GM20000 (cell line): ENCODE results near the gene QPCT.

ENCODE experiments used
- DNase-seq: peaks from one replicate; pipeline ENCODE4 v3.0.0; 2012; ENCODE audit warnings: low spot score
- TF ChIP-seq, protein P1 (sequence below): IDR thresholded peaks from 2 replicates; pipeline ENCODE4 v1.5.1; 2012; ENCODE audit warnings: mild to moderate bottlenecking, control low read depth; ENCODE audit errors: extremely low read depth, missing control alignments

QPCT gene

DNA sequence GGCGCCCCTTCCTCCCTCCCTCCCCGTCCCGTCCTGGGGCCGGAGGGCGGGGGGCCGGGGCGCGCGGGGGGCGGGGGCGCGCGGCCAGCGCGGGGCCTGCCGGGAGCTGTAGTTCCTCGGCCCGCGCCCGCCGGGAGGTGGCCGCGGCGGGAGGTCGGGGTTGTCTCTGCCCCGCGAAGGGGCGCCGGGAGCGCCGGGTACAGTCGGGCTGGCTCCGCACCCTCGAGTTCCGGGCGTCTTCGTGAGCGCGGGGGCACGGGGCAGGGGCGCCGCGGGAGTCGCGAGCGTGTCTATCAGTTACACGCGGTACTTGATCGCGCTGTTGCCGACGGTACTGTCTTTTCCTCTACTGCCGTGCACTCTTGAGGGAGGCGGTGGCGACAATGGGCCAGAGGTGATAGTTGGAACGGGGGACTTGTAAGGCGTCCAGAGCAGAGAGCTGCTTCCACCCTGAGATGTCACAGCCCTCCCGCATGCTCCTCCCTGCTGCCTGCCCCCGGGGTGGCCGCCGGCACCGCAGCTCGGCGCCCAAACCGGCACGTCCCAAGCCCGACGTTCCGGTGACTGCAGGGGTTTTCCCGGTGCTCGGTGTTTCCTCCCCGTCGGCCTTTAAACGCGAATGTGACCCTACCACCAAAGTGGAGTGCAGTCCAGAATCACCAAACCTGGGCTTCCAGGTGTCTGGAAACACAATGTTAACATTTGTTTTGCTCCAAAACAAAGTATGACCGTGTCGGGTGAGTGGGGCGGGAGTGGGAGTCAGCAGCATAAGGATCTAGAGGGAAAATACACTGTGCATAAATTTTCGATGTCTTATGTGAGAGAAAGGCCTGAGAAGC lies 19.4 kb upstream of the QPCT start, which contains the start of gene PRKD3:
TSS of gene PRKD3 (minus strand) at position 48 of the 839 bp plus-strand sequence. CDS start 8,309 bp downstream, outside the sequence.
- TF ChIP-seq, protein P1, sequence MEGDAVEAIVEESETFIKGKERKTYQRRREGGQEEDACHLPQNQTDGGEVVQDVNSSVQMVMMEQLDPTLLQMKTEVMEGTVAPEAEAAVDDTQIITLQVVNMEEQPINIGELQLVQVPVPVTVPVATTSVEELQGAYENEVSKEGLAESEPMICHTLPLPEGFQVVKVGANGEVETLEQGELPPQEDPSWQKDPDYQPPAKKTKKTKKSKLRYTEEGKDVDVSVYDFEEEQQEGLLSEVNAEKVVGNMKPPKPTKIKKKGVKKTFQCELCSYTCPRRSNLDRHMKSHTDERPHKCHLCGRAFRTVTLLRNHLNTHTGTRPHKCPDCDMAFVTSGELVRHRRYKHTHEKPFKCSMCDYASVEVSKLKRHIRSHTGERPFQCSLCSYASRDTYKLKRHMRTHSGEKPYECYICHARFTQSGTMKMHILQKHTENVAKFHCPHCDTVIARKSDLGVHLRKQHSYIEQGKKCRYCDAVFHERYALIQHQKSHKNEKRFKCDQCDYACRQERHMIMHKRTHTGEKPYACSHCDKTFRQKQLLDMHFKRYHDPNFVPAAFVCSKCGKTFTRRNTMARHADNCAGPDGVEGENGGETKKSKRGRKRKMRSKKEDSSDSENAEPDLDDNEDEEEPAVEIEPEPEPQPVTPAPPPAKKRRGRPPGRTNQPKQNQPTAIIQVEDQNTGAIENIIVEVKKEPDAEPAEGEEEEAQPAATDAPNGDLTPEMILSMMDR, result no peak
- peak; percentile 94 for DNase-seq

GRCh38 chr2:37325625-37326071 lies 18.8 kb upstream of the QPCT start:
- DNase-seq, result no peak
- TF ChIP-seq, protein P1, result no peak

DNA sequence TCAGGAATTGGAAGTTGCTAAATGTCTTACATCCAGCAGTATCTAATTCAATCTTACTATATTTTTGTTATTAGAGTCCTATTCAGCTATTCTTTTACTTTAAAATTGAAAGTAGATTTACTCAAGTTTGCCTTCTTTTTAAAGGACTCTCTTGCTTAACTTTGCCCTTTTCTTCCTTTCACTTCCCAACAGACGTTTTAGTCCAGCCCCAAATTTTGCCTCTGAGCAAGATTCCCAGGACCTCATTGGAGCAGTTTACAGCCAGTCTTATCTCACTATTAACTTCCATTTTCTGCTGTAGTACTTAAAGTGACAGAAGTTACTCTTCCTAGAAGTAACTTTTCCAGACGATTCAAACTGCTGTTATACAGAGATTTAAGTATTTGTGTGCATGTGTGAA lies 18.1 kb upstream of the QPCT start:
- no peak for DNase-seq
- TF ChIP-seq, protein P1, result no peak

- DNase-seq, result no peak
- TF ChIP-seq, protein P1, result no peak
These were observed 17.4 kb upstream of the QPCT start for GRCh38 chr2:37326866-37327634.

- no peak for DNase-seq
- TF ChIP-seq, protein P1, result no peak
These were observed 13.7 kb upstream of the QPCT start for GRCh38 chr2:37330681-37331080.

- TF ChIP-seq, protein P1, result no peak
- no peak for DNase-seq
These were observed 11.9 kb upstream of the QPCT start for GRCh38 chr2:37332560-37332959.

GRCh38 chr2:37333256-37333655 lies 11.2 kb upstream of the QPCT start:
- no peak for DNase-seq
- TF ChIP-seq, protein P1, result no peak
